LHCN-M2 (cell line): ENCODE data around the gene CTAG2. TPM values are rescaled to one million over a fixed set of nuclear protein-coding genes. Genes with fewer than 3 reads are reported as not detected.
"Not testable (repeated sequence)": the region's sequence is repeated elsewhere in the genome, so short reads cannot be mapped to it uniquely, and the experiment has no call there.

Experiments used
- DNase-seq: peaks from one replicate; pipeline ENCODE4 v3.0.0-alpha.2; 2012; ENCODE audit warnings: low read depth
- polyA plus RNA-seq: library from polyadenylated mRNA; unstranded; fragments of >200 nt; gene quantifications from one replicate; pipeline ENCODE4 v1.2.1, GENCODE V29; 2012; ENCODE audit warnings: missing spikeins
- total RNA-seq: library from RNA; depleted of rRNA; stranded (reverse); fragments of >200 nt; gene quantifications from 2 replicates; pipeline ENCODE4 v1.2.3, GENCODE V29; 2014; rRNA removed

The CTAG2 gene
- total RNA-seq, result not detected in 2 replicates
- not detected for polyA plus RNA-seq

DNA sequence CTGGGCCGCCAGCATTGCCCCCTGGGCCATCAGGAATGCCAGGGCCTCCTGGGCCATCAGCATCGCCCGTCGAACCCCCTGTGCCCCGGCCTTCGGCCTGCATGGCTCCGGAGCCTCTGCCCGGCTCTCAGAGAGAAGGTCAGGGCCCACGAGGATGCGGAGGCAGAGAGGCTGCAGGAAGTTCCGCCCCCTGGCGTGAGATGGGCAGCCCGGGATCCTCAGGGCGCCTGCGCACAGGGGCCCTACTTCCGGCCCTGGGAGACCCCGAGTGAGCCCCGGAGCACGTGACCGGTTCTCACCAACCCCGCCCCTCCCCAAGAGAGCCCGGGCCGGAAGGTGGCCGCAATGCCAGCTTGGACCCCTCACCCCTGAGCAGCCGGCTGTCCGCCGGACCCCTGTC, at the start of gene CTAG2:
CTAG2 (minus strand) TSS at position 167 of the 400 bp plus-strand sequence; CDS start at position 103, 64 bp downstream.
- not testable (repeated sequence) for DNase-seq

DNA sequence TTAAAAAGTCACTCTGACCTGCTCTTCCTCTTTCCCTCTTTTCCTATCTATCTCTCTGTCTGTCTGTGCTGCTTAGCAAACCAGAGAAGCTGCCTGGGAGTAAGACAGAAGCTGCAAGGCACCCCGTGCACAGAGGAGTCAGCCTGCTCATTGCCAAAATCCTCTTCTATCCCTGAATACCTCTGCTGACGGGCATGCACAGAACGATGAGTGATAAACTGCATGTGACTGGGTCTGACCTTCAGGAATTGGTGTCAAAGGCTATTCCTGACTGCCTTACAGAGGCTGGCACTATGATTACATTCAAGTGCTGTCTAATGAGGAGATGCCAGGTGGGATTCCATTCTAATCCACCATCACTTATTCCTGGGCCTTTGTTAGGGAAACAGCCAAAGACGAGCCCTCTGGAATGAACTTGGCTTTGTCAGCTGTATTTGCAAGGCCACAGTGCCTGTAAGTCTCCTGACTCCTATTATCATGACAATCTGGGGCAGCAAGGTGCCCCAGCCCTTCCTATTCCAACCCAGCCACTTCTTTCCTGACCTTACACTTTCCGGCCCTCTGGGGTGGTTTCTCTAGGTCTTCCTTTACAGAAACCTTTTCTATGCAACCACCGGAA, 45.4 kb upstream of the CTAG2 start:
- DNase-seq, result no peak

DNA sequence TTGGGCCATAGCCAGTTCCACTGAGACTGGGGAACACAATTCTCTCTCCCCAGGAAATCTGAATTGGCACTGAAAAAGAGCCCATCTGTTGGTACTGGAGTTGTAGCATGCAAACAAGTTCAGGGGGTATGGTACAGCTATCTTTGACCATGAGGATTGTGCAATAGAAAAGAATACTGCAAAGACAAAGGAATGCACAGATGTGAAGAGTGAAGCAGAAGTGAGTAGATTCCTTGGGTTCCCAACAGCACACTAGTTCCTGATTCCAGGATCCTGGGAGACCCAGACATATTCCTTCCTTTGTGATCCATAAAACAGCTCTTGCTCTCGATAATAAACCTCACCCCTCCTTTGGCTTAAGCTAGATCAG, 43.3 kb upstream of the CTAG2 start:
- peak; percentile 32 for DNase-seq

DNA sequence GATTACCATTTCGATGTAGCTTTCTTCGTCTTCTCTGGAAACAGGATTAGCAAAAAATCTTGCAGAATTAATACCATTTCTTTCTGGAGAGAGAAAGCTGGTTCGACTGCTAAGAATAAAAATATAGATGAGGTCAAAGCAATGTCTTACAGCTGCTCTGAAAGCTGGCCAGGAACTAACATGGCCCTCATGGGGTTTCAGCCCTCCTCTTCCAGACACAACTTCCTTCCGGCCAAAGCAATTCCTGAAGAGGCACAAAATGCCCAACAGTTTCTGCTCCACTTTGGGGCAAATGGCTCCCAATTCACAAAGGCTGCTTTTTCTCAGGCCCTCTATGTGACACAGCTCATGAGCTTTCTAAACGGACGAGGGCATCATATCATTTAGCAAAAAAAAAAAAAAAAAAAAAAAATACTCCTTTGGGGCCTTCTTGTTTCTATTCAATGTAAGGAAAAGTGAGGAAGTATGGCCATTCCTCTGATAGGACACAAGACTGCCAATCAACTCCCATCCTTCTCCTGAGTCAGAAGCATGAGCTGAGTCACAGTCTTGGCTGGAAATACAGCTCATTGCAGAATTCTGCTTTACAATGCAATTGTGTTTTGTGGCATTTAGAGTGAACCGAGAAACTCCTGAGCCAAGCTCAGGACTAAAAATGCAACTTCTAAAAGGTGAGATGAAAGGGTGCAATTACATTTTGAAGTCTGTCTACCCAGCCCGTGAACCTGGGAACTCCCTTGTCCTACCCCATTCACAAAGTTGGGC, 42.7 kb upstream of the CTAG2 start:
- peak; percentile 80 for DNase-seq

DNA sequence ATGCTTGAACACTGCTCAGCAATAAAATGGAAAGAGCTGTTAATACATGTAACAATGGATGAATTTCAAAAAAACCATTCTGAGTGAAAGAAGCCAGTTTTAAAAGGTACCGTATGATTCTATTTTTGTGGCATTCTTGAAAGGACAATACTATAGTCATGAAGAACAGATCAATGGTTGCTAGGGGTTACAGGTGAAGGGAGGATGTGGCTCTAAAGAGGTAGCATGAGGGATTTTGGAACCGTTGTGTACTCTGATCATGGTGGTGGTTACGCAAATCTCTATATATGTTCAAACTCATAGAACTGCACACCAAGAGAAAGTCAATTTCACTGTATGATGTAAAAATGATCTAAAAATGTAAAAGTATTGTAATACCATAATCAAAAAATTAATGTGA, 40.0 kb upstream of the CTAG2 start:
- DNase-seq, result no peak

DNA sequence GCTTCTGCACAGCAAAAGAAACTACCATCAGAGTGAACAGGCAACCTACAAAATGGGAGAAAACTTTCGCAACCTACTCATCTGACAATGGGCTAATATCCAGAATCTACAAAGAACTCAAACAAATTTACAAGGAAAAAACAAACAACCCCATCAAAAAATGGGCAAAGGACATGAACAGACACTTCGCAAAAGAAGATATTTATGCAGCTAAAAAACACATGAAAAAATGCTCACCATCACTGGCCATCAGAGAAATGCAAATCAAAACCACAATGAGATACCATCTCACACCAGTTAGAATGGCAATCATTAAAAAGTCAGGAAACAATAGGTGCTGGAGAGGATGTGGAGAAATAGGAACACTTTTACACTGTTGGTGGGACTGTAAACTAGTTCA, 37.1 kb upstream of the CTAG2 start:
- DNase-seq, result not testable (repeated sequence)

DNA sequence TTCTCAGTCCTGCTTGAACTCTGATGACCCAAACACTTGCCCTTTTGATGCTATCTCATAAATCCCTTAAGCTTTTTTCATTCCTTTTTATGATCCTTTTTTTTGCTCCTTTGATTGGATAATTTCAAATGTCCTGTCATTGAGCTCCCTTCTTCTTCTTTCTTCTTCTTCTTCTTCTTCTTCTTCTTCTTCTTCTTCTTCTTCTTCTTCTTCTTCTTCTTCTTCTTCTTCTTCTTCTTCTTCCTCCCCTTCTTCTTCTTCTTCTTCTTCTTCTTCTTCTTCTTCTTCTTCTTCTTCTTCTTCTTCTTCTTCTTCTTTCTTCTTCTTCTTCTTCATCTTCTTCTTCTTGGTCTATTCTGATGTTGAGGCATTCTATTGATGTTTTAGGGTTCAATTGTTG, 18.7 kb upstream of the CTAG2 start:
- not testable (repeated sequence) for DNase-seq

DNA sequence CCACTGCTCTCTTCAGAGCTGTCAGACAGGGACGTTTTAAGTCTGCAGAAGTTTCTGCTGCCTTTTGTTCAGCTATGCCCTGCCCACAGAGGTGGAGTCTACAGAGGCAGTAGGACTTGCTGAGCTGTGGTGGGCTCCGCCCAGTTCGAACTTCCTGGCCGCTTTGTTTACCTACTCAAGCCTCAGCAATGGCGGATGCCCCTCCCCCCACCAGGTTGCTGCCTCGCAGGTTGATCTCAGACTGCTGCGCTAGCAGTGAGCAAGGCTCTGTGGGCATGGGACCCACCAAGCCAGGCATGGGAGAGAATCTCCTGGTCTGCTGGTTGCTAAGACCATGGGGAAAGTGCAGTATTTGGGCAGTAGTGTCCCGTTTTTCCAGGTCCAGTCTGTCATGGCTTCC, 17.5 kb upstream of the CTAG2 start:
- not testable (repeated sequence) for DNase-seq

DNA sequence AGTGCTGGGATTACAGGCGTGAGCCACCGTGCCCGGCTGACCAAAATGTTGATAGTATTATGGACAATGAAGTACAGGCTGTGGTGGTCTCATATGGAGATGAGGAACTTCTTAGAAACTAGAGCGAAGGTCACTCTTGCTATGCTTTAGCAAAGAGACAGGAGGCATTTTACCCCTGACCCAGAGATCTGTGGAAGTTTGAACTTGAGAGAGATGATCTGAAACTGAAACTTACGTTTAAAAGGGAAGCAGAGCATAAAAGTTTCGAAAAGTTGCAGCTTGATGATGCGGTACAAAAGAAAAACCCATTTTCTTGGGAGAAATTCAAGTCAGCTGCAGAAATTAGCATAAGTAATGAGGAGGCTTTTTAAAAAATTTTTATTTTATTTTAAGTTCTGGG, 8.5 kb upstream of the CTAG2 start:
- no peak for DNase-seq

DNA sequence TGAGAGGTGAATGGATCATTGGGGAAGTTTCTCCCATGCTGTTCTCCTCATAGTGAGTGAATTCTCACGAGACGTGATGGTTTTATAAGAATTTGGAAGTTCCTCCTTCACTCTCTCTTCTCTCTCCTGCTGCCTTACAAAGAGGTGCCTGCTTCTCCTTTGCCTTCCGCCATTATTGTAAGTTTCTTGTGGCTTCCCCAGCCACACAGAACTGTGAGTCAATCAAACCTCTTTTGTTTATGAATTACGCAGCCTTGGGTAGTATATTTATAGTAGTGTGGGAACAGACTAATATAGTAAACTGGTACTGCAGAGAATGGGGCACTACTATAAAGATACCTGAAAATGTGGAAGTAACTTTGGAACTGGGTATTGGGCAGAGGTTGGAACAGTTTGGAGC, 7.8 kb upstream of the CTAG2 start:
- DNase-seq, result no peak

DNA sequence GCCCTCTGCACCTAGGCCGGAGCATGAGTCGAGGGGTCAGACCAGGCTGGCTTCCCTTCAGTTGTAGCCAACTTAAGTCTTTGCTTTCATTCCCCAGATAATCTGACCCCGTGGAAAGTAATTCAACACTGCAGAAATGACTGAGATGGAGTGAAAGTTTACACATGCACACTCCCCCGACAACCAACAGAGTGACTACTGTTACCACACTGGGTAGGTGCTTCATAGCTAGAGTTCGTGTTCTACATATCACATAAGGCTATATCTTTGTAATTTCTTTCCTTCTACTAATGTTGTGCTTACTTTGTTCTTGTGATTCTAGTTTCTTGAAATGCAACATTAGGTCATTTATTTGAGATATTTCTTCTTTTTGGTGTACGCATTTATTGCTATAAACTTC, 7.2 kb upstream of the CTAG2 start:
- DNase-seq, result no peak

DNA sequence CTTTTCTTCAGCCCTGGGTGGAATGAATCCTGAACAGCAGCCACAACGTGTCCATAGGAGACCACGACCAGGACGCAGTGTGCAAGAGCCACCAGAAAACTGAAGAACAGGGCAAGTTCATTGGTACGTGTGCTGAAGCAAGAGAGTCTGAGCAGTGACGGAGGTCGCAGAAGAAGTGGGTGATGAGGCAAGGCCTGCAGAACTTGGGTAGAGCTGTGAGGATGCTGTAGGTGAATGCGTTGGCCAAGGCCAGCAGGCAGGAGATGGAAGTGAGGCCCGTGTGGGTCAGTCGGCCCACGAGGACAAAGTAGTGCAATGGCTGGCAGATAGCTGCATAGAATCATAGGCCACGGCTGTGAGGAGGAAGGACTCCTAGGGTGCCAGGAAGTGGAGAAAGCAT, 5.6 kb upstream of the CTAG2 start:
- DNase-seq, result no peak

DNA sequence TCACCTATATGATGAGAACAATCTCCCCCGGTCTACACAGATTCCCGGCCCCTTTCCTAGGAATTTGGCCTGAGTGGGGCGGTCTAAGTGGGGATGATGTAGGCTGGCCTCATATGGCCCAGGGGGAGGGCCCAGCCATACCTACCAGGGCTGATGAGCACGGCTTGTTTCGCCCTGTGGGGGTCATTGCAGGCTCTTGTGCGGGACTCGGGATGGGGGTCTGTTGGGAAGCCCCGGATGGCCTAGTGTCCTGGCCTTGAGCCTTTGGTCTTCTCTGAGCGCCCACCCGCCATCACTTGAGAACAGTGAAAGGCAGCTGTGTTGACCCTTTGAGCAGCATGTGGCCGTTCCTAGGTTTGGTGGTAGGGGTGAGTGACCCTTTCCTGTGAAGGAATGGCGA, 4.8 kb upstream of the CTAG2 start:
- DNase-seq, result no peak

DNA sequence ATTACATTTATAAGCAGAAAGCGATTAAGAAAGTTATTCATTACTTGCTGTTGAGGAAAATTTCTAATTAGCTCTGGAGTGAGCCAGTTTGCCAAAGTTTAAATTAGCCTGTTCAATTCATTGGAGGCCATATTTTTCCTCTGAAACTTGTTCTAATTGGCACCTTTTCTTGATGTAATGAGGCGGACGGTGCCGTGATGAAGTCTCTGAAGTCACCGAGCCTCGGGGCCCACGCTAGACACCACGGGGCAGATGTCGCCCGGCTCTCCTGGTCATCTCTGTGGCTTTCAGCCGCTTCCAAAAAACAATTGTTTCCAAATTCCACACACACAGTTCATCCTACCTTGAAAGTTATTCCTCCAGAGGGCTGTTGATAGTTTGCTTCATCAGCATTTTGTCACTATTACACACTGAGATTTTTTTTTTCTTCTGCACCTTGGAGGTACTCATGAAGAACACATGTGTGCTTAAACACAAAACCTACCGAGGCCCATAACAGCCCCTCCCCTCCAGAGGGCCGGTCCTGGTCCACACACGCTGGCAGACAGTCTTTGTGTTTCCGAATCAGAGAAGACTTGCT, 3.9 kb upstream of the CTAG2 start:
- no peak for DNase-seq

DNA sequence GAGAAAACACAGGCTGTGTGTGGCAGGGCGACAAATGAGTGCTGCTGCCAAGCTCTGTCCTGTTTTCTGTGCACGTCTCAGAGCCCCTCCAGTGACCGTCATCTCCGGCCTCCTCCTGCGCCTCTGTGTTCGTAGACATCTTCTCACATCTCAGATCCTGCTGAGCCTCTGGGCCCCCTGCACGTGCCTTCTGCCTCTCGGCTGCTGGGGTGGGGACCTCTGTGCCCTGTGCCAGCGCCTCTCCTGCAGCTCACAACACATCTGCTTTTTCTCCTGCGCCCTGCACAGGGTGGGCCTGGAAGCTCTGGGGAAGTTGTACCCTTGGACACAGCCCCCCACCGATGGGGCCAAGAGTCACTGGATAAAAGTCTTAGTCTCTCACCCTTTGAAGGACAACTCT, 2.4 kb upstream of the CTAG2 start:
- no peak for DNase-seq

DNA sequence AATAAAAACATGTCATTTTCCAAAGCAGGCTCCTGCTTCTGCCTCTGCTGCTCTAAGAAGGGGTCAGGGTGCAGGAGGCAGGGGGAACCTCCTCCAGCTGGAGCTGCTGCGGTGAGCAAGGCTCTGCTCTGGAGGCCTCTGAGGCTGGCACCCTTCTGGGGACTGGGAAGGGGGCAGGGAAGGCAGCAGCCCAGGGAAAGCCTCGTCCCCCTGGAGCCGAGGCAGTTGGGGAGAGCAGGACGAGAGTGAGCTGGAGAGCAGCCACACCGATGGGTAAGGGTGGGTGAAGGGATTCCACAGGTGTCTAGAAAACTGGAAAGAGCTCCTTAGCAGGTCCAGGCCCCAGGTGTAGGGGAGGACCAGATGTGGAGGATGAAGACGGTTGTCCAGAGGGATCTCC, 2.0 kb upstream of the CTAG2 start:
- DNase-seq, result no peak

DNA sequence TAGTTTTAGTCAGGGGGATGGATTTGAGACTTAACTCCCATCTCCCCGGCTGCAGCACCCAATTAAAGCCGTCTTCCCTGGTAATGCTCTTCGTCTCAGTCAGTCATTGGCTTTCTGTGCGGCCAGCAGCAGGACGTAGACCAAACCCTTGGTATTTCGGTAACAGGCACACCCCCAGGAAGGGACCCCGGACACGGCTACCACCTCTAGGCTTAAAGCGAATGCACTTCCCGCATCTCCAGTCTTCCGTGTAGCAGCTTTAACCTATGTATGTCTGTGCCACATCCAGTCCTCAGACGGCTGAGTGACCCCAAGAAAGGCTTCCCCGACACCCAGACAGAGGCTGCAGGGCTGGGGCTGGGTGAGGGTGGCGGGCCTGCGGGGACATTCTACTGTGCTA, 1.5 kb upstream of the CTAG2 start:
- no peak for DNase-seq

DNA sequence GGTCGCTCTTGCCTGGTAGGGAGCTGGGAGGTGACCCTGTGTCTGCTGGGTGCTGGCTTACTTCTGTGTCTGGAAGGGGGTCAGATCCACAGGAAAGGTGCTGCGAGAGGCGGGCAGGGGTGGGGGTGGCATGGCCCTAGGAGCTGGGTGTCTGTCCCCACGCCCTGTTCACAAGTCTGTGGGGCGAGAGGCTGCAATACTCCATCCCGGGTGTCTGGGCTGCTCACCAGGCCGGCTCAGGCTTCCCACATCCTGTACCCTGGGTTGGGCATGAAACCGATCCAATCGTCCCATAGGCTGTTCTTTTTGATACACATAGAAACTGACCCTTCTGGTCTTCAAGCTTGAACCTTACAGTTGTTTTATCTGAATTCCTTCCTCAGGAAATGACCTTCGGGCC, 993 bp upstream of the CTAG2 start:
- no peak for DNase-seq

DNA sequence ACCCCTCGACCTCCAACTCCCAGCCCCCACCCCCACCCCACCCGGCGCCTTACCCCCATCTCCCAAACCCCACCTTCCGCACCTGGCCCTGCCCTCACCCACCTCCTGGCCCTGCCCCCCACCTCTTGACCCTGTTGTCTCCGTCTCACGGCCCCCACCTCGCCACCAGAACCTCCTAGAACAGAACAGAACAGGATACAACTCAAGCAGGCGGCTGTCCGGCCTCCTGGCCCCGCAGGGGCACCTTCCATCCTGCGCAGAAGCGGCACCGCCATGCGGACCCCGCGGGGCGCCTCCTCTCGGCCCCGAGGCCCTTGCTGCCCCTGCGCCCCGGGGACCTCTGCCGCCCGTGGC, 354 bp downstream of the CTAG2 start:
- no peak for DNase-seq

DNA sequence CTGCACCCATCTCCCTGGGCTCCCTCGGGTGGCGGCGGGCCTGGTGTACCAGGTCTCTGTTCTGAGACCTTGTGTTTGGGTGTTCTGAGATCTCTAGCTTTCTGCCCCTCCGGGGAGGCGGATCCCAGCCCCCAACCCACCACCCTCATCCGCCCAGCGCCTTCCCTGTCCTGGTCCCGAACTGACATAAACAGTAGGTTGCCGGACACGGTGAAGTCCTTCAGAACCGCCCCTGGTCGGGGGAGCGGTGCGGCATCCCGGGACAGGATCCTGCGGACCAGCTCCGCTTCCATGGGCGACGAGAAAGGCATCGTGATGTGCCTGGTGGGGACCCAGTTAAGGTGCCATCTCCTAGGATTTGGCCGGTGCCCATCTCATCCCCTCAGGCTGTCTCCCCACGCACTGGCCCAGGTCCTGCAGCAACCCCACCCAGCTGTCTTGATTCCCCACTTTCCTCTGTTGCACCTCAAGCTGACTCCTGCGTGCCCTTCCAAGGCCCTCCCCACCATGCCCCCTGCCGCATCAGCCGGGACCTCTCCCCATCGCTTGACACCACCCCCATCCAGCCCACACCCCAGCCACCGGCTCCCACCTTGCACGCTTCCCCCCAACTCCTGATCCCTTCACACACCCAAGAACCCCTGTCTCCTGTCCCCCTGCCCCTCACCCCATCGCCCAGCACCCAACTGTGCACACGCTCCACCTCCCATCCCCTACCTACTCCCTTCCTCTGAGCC, 900 bp downstream of the CTAG2 start:
- no peak for DNase-seq

DNA sequence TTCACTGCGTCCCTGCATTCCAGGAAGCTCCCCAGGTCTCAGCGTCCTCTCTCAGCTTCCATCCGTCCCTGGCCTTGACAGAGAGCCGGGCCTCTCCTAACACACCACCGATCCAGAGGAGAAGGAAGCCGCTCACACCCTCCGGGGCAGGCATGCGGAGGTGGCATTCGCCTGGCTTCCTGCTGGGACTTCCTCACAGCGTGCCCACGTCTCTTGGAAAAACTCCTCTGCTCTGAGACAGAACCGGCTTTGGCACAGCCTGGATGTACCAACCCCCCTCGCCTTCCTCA, 3.2 kb downstream of the CTAG2 start:
- DNase-seq, result no peak

DNA sequence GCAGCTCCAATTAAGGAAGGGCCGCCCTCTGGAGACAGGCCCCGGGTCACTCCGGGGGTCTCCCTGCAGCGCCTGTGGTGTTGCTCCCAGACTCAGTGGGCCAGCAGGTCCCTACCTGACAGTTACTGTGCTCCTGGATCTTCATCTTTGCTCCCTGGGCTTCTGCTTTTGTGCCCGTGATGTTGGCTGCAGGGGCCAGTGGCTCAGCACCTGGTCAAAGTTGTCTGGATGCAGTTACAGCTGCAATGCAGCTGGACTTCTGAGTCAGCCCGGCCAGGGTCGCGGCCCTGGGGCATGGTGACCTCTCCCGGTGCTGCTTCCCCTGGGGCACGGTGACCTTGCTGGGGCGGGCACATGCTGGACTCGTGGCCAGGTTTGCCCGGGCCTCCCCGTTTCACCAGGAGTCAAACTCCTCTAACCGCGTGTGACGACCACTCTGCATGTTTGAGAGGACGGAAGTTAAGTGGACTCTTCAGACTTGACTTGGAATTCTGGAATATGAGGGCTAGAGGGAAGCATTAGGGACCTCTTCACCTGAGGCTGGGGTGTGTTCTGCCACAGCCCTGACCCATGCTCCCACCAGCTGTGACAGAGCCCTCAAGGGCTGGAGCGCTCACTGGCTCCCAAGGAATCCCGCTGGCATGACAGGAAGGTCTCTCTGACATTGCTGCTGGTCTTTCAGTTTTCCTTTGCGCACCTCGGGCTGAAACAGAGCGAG, 3.7 kb downstream of the CTAG2 start:
- DNase-seq, result peak; percentile 2
